HT1080 (cell line): Measurements from ENCODE around the gene SCAMP4. TPM values are rescaled to one million over a fixed set of nuclear protein-coding genes. Genes with fewer than 3 reads are reported as not detected.
A peak's percentile ranks its signal among the peaks of the same experiment; 100 is the strongest.
"Not testable (repeated sequence)": the region's sequence is repeated elsewhere in the genome, so short reads cannot be mapped to it uniquely, and the experiment has no call there.

ENCODE experiments used
- DNase-seq: peaks from one replicate; pipeline ENCODE4 v3.0.0-alpha.2; 2015; ENCODE audit warnings: low read depth
- total RNA-seq: library from RNA; depleted of rRNA; stranded (reverse); fragments of >200 nt; shearing (Covaris generic); gene quantifications from 2 replicates; pipeline ENCODE4 v1.2.3, GENCODE V29; 2014

Gene SCAMP4
- total RNA-seq, 1 experiment from 2014 or later, result 43.5 TPM

DNA sequence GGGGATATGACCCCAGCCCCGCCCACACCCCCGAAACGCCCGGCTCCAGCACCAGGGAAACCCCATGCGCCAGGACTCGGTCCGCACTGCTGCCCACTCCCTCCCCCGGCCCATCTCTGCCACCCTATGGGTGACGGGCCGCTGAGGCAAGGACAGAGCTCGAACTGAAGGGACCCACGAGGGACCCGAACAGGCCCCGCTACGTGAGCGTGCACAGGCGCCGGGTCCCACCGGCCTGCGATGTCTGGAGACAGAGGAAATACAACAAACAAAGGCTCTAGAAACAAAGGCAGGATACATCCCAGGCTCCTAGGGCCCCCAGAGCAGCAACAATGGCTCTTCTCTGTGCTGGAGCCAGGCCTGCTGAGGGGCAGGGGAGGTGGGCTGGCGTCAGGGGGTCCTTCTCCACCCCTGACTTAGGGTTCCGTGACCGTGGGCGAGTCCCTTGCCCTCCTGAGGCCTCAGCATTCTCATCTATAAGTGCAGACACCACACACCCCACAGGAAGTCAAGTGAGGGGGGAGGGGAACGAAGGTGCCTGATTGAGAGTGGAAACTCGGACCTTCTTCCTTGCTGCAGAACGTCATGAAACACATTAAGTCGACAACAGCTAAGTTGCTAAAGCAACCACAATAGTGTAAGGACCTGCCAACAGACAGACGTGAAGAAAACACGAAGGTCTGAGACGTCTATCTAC is 23.0 kb upstream of the SCAMP4 start:
- no peak for DNase-seq

DNA sequence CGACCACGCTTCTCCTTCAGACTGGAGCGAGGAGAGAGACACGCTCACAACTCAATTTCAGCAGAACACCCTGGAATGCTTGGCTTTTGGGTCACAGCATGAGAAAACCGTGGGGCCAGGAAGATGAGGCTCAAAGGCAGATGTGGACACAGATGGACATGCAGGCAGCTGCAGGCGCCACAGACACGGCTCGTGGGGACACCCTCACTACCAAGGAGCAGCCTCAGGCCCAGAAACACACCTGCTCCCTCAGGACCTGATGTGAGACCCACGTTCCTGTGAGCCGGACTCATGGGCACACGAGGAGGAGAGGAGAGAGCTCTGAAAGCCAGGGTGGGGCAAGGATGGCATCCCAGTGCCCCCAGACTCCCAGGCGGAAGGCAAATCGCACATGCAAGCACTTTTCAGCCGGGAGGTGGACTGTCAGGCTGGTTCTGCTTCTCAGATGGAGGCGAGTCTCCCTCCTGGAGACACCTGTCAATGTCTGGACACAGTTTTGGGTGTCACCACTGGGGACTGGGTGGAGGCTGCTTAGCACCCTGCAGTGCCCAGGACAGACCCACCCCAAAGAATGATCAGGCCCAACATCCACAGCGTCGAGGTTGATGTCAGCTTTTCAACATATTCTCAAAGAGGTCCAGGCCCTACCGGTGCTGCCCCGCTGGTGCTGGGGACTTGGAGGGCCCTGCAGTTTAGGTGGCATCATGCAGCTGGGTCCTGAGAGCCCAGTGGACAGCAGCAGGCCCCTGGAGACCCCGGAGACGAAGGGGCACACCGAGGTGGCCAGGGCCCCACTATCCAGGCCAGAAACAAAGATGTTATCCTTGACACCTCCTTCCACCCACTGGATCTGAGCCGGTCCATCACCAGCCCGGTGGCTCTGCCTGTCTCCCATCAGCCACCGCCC is 22.2 kb upstream of the SCAMP4 start:
- no peak for DNase-seq

GRCh38 chr19:1883784-1884183 is 21.4 kb upstream of the SCAMP4 start:
- DNase-seq, result no peak

- DNase-seq, result no peak
Observed at GRCh38 chr19:1884291-1884718, 20.9 kb upstream of the SCAMP4 start.

DNA sequence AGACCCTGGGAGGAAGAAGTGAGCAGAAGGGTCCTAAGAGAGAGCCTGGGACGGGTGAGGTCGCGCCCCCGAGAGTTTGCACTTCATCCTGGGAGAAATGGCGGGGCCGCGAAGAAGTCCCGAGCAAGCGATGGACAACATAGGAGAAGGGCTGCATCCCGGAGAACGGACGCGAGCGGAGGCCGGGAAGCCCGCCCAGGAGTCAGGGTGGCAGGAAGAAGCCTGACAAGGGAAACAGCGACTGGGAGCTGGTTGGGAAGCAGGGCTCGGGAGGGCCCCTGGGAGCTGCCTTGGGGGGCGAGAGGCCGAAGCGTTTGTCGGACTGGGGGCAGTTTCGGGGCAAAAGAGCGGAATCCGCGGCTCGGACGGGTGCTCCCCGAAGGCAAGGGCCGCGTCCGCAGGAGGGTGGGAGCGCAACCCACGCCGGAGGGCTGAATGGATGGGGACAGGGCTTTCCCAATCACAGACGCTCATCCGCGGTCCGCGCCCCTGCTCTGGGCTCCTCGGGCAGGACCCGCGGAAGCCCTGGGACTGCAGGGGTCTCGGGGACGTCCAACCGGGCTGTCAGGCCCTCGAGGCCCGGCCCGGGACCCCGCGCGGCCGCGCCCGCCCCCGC is 20.4 kb upstream of the SCAMP4 start:
- no peak for DNase-seq

DNA sequence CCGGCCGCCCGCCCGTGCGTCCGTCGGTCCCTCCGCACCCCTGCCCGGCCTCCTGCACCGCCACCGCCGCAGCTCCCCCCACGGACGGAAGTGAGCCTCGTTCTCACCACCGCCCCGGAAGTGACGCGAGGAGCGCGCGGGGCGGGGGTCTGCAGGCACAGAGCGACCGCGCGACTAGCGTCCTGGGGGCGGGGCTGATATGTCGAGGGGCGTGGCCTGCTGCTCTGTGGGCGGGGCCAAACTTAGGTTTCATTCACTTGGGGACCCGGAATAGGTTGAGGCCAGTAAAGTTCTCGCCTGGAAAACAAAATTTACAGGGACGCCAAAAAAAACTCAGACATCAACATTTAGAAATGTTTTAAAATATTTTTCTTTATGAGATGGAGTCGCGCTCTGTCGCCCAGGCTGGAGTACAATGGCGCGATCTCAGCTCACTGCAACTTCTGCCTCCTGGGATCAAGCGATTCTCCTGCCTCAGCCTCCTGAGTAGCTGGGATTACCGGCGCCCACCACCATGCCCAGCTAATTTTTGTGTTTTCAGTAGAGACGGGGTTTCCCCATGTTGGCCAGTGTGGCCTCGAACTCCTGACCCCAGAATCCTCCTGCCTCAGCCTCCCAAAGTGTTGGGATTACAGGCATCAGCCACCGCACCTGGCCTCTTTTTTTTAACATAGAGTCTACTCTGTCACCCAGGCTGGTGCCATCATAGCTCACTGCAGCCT is 19.6 kb upstream of the SCAMP4 start, which contains the start of gene ABHD17A:
Gene ABHD17A, minus strand, starts transcription at position 99 of the 722 bp plus-strand sequence. CDS start 3,930 bp downstream, outside the sequence.
- peak; percentile 85 for DNase-seq

GRCh38 chr19:1886360-1886759 is 18.8 kb upstream of the SCAMP4 start:
- DNase-seq, result not testable (repeated sequence)

- DNase-seq, result no peak
Observed at GRCh38 chr19:1888385-1888784, 16.8 kb upstream of the SCAMP4 start.

- no peak for DNase-seq
Observed at GRCh38 chr19:1889907-1890306, 15.3 kb upstream of the SCAMP4 start.

DNA sequence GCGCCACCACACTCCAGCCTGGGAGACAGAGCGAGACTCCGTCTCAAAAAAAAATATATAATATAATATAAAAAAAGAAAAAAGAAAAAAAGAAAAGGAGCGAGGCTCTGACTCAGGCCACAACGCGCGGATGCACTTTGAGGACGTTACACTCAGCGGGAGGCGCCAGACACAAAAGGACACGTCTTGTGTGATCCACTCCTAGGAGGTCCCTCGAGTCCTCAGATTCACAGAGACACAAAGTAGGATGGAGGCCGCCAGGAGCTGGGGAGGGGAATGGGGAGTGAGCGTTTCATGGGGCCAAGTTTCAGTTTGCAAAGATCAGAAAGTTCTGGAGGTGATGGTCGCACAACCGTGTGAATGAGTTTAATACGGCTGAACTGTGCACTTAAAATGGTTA is 11.4 kb upstream of the SCAMP4 start:
- no peak for DNase-seq

- no peak for DNase-seq
Observed at GRCh38 chr19:1896508-1896907, 8.7 kb upstream of the SCAMP4 start.

GRCh38 chr19:1901940-1902404 is 3.2 kb upstream of the SCAMP4 start:
- DNase-seq, result no peak

DNA sequence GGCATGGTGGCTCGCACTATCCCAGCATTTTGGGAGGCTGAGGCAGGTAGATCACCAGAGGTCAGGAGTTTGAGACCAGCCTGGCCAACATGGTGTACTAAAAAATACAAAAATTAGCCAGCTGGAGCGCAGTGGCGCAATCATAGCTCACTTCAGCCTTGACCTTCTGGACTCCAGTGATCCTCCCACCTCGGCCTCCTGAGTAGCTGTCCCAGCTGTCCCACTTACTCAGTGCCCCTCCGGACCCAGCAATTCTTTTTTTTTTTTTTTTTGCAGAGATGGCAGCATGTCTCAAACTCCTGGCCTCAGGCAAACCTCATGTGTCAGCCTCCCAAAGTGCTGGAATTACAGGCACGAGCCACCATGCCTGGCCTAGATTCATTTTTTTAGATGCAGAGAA is 2.3 kb upstream of the SCAMP4 start:
- DNase-seq, result no peak

- no peak for DNase-seq
Observed at GRCh38 chr19:1904860-1905109, 414 bp upstream of the SCAMP4 start.

DNA sequence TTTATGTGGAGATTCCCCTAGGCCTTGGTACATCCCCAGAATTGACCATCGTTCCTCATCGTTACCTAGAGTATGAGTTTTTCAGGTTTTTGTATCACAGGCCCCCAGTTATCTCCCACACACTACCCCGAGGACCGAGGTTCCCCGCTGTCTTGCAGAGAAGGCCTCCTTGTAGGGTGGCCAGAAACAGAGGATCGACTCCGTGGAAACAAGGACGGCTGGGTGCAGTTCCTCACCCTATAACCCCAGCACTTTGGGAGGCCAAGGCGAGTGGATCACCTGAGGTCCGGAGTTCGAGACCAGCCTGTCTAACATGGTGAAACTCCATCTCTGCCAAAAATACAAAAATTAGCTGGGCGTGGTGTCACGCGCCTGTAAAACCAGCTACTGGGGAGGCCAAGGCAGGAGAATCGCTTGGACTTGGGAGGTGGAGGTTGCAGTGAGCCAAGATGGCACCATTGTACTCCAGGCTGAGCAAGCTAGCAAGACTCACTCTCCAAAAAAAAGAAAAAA is 720 bp downstream of the SCAMP4 start:
- no peak for DNase-seq

GRCh38 chr19:1906985-1907562 is 1.9 kb downstream of the SCAMP4 start:
- DNase-seq, result no peak

GRCh38 chr19:1907563-1908363 is 2.6 kb downstream of the SCAMP4 start:
- no peak for DNase-seq

DNA sequence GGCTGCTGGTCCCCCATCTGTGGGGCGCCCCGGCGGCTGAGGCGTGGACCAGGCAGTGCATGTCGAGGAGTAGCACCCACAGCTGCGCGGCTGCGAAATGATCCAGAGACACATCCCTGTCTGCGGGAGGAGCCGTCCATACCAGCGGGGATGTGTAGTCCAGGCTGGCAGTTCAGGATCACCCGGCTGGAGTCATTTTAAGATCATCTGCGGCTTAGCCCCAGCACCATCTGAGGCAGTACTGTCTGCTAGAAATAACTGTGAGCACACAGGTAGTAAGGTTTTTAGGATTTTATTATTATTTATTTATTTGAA is 3.1 kb downstream of the SCAMP4 start:
- DNase-seq, result no peak

GRCh38 chr19:1909761-1910080 is 4.5 kb downstream of the SCAMP4 start:
- DNase-seq, result no peak

DNA sequence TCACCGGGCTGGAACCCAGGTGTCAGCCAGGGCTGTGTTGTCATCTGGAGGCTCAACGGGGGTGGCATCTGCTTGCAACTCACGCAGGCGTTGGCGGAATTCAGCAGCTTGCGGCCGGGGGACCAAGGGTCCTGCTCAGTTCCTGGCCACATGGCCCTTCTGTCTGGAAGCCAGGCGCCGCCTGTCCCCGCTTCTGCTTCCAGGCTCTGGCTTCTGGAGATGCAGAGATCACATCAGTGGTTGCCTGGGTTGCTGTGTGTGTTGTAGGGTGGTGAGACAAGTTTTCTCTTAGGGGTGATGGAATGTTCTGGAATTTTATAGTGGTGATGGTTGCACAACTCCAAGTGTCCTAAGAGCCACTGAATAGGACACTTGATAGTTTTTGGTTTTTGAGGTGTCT is 5.0 kb downstream of the SCAMP4 start:
- DNase-seq, result no peak
